PC-9 (cell line): Measurements from ENCODE around the gene PKHD1.

Source experiments
- CTCF ChIP-seq: fragments of 200-600 bp; sonication (generic); conservative IDR thresholded peaks from 2 replicates; pipeline ENCODE4 v1.6.1; 2017; ENCODE audit warnings: mixed run types, antibody characterized with exemption, mild to moderate bottlenecking, moderate library complexity
- EZH2 ChIP-seq: fragments of 200-600 bp; sonication (generic); IDR thresholded peaks from 2 replicates; pipeline ENCODE4 v1.8.0; 2017; ENCODE audit warnings: antibody characterized with exemption, low read depth

GRCh38 chr6:51959744-51960383, 127.5 kb downstream of the PKHD1 start:
- TF ChIP-seq CTCF (peak; percentile 80), EZH2 (no peak)
